Measurements from ENCODE around the gene AGPAT4. TPM values are rescaled to one million over a fixed set of nuclear protein-coding genes. Genes with fewer than 3 reads are reported as not detected.

The AGPAT4 gene
- total RNA-seq, 1 donor from 2014 or later, result 2.2 TPM

DNA sequence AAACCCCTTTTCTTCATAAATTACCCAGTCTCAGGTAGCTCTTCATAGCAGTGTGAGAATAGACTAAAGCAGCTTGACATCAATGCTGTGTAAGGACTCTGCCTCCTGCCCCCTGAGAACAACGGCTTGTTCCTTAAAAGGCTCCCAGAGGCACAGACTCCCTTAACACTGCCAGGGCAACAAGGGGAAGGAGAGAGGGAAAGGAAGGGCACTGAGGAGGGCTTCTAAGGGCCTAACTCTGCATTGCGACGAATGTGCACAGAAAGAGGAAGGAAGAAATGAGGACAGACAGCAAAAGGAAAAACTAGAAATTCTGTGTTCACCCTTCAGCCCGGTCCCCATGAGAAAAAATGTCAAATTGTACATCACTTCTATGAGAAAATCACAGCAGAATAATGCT, 74.0 kb downstream of the AGPAT4 start:
- no peaks in the 10 kb centered on the region for H3K4me1 ChIP-seq
- H3K36me3 ChIP-seq, result no peaks in the 10 kb centered on the region
- no peak overlapping the region for H3K27ac ChIP-seq (replicated peaks)
- H3K9me3 ChIP-seq (replicated peaks), result no peaks in the 10 kb centered on the region
- DNase-seq, result no peak
- no peak overlapping the region for H3K4me3 ChIP-seq
- H3K27me3 ChIP-seq (ENCODE audit: low read depth), result no peaks in the 10 kb centered on the region
- TF ChIP-seq, protein P1, sequence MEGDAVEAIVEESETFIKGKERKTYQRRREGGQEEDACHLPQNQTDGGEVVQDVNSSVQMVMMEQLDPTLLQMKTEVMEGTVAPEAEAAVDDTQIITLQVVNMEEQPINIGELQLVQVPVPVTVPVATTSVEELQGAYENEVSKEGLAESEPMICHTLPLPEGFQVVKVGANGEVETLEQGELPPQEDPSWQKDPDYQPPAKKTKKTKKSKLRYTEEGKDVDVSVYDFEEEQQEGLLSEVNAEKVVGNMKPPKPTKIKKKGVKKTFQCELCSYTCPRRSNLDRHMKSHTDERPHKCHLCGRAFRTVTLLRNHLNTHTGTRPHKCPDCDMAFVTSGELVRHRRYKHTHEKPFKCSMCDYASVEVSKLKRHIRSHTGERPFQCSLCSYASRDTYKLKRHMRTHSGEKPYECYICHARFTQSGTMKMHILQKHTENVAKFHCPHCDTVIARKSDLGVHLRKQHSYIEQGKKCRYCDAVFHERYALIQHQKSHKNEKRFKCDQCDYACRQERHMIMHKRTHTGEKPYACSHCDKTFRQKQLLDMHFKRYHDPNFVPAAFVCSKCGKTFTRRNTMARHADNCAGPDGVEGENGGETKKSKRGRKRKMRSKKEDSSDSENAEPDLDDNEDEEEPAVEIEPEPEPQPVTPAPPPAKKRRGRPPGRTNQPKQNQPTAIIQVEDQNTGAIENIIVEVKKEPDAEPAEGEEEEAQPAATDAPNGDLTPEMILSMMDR (IDR thresholded peaks at IDR 0.05; ENCODE audit: borderline replicate concordance), result no peak
- intact Hi-C loops (cut with micrococcal nuclease), result no loop called here

DNA sequence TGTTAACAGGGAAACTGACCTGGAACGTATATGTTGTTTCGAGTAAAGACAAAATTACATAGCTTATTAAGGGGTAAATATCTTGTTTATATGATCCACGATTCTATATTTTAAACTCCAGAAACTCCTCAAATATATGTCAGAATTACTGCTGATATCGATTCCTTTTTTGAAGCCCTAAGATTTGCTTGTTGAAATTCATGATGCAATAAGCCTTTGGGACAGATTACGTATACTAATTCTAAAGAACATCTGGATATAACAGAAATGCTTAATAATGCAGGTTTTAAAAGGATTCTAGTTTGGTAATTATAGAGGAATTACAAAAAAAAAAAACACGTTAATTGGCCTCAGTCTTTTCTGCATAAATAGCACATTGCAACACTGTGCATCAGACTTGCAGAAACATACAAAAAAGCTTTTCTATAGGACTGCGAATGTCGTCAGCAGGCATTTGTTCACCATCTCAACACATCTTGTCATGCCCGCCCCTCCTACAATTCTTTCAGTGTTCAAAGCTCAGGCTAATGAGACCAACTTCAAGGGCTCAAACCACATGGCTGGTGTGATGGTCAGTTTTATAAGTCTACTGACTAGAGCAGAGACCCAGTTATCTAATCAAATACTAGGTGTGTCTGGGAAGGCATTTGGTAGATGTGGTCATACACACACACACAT, 74.9 kb downstream of the AGPAT4 start:
- Histone ChIP-seq H3K4me3 (no peak overlapping the region), H3K36me3 (no peaks in the 10 kb centered on the region), H3K27me3 (ENCODE audit: low read depth) (no peaks in the 10 kb centered on the region), H3K27ac (replicated peaks) (no peak overlapping the region), H3K9me3 (replicated peaks) (no peaks in the 10 kb centered on the region), H3K4me1 (no peaks in the 10 kb centered on the region)
- intact Hi-C loops (cut with micrococcal nuclease), result no loop called here
- TF ChIP-seq, protein P1 (IDR thresholded peaks at IDR 0.05; ENCODE audit: borderline replicate concordance), result no peak
- DNase-seq, result no peak

DNA sequence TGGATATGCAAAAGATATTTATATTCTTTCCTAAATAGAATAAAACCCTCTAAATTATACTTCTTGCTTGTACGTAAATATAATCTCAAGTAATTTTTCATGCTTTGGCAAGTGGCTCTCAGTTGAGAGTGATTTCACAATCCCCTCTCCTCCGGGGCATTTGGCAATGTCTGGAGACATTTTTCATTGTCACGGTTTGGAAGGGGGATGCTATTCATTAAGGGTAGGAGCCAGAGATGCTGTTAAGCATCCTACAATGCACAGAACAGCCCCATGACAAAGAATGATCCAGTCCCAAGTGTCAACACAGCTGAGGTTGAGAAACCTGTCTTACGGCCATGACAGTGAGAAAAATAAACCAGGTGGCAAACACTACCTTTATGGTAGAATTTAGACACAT, 75.7 kb downstream of the AGPAT4 start:
- Histone ChIP-seq H3K27me3 (ENCODE audit: low read depth) (no peaks in the 10 kb centered on the region), H3K36me3 (no peaks in the 10 kb centered on the region), H3K9me3 (replicated peaks) (peaks cover 3% of the 10 kb centered on the region), H3K4me1 (no peaks in the 10 kb centered on the region), H3K4me3 (no peak overlapping the region), H3K27ac (replicated peaks) (no peak overlapping the region)
- DNase-seq, result no peak
- intact Hi-C loops (cut with micrococcal nuclease), result no loop called here
- TF ChIP-seq, protein P1 (IDR thresholded peaks at IDR 0.05; ENCODE audit: borderline replicate concordance), result no peak

DNA sequence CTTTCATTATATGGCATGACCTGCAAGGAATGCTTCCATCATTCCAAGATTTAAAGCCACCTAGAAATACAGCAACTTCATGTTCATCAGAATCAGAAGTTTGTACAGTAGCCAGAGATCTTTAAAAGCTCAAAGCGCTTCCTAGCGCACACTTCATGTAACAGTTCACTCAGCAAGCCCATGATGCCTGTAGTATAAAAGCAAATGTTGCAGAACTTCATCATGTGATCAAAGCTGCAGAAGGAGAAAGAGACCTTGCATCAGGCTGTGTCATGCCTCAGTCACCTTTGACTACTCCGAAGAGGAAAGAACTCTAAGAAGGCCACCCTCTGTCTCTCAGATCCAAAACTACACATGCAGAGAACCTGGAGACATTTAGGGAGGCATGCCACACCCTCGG, 78.5 kb downstream of the AGPAT4 start:
- TF ChIP-seq, protein P1 (IDR thresholded peaks at IDR 0.05; ENCODE audit: borderline replicate concordance), result no peak
- no peak overlapping the region for H3K27ac ChIP-seq (replicated peaks)
- intact Hi-C loops (cut with micrococcal nuclease), result no loop called here

DNA sequence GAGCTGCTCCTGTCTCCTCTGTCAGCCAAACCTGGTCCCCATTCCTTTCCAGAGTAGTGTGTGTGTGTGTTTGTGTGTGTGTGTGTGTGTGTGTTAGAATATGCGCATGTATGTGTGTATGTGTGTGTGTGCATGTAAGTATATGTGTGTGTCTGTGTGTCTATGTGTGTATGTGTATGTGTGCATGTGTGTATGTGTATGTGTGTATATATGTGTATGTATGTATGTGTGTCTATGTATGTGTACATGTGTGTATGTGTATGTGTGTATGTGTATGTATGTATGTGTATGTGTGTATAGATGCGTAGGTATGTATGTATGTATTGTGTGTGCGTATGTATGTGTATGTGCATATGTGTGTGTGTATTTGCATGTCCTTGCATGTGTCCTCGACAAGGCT, 79.5 kb downstream of the AGPAT4 start:
- peaks cover 10% of the 10 kb centered on the region for H3K9me3 ChIP-seq (replicated peaks)
- DNase-seq, result no peak
- H3K27me3 ChIP-seq (ENCODE audit: low read depth), result no peaks in the 10 kb centered on the region
- H3K4me3 ChIP-seq, result no peak overlapping the region
- intact Hi-C loops (cut with micrococcal nuclease), result no loop called here
- no peak overlapping the region for H3K27ac ChIP-seq (replicated peaks)
- no peaks in the 10 kb centered on the region for H3K36me3 ChIP-seq
- TF ChIP-seq, protein P1 (IDR thresholded peaks at IDR 0.05; ENCODE audit: borderline replicate concordance), result no peak
- H3K4me1 ChIP-seq, result no peaks in the 10 kb centered on the region

More for the DNA sequence above, 78.5 kb downstream of the AGPAT4 start:
- DNase-seq, result no peak
- no peaks in the 10 kb centered on the region for H3K4me1 ChIP-seq
- no peak overlapping the region for H3K4me3 ChIP-seq
- peaks cover 10% of the 10 kb centered on the region for H3K9me3 ChIP-seq (replicated peaks)
- no peaks in the 10 kb centered on the region for H3K27me3 ChIP-seq (ENCODE audit: low read depth)
- H3K36me3 ChIP-seq, result no peaks in the 10 kb centered on the region
